ENCODE measurements around the gene UXS1. TPM values are rescaled to one million over a fixed set of nuclear protein-coding genes. Genes with fewer than 3 reads are reported as not detected.

The UXS1 gene
- total RNA-seq, 1 experiment from 2014 or later = 44.7 TPM

- ChIA-PET CTCF (interaction anchor here (1.5 kb wide), 1 partner anchor 434 kb away, joined by 3 read pairs; no protein-coding TSS in a partner anchor), POLR2A (no interaction called here)
- Mint-ChIP-seq H3K27me3 (ENCODE audit: low read depth) (no peaks in the 10 kb centered on the region), H3K4me3 (no peak overlapping the region), H3K4me1 (peaks cover 2% of the 10 kb centered on the region; the same call in 1 of the 2 replicates), H3K27ac (no peak overlapping the region), H3K36me3 (peaks cover 35% of the 10 kb centered on the region), H3K9me3 (no peaks in the 10 kb centered on the region)
- ATAC-seq (no peak), DNase-seq (ENCODE audit: low spot score) (no peak)
- TF ChIP-seq MLX (CRISPR knock-in tag; IDR thresholded peaks at IDR 0.05) (no peak), ZNF263 (CRISPR knock-in tag; IDR thresholded peaks at IDR 0.05; ENCODE audit: low read depth) (no peak), TCF7 (CRISPR knock-in tag; IDR thresholded peaks at IDR 0.05; ENCODE audit: low read depth) (no peak), ARID4B (CRISPR knock-in tag; IDR thresholded peaks at IDR 0.05; ENCODE audit: borderline replicate concordance) (no peak), FOXJ3 (CRISPR knock-in tag; IDR thresholded peaks at IDR 0.05; ENCODE audit: borderline replicate concordance) (no peak), ESRRA (CRISPR knock-in tag; IDR thresholded peaks at IDR 0.05; ENCODE audit: borderline replicate concordance) (no peak), SP1 (CRISPR knock-in tag; conservative IDR thresholded peaks at IDR 0.05) (no peak), MAX (CRISPR knock-in tag; IDR thresholded peaks at IDR 0.05) (no peak), ATF6 (CRISPR knock-in tag; IDR thresholded peaks at IDR 0.05) (no peak), NFYB (CRISPR knock-in tag; conservative IDR thresholded peaks at IDR 0.05; ENCODE audit: low read depth) (no peak), ZNF425 (CRISPR knock-in tag; conservative IDR thresholded peaks at IDR 0.05) (no peak), ZNF416 (CRISPR knock-in tag; IDR thresholded peaks at IDR 0.05) (no peak), CDX4 (CRISPR knock-in tag; IDR thresholded peaks at IDR 0.05; ENCODE audit: borderline replicate concordance) (no peak), E2F5 (CRISPR knock-in tag; IDR thresholded peaks at IDR 0.05) (no peak), CREB1 (CRISPR knock-in tag; IDR thresholded peaks at IDR 0.05) (no peak)
These were observed 85.3 kb downstream of the UXS1 start for GRCh38 chr2:106108791-106109190.

Data from WTC11 (cell line).